CD8-positive, alpha-beta memory T cell (primary cell): ENCODE data around the gene POU3F2. TPM values are rescaled to one million over a fixed set of nuclear protein-coding genes. Genes with fewer than 3 reads are reported as not detected.

ENCODE experiments used
- CTCF ChIA-PET: fragments of 350-600 bp; sonication (Branson Sonifier 250); formaldehyde crosslinking; loops from one replicate; lab custom pipeline; 2021; ENCODE audit warnings: antibody characterized with exemption; lab: Charles Lee
- POLR2A ChIA-PET: fragments of 350-600 bp; sonication (Branson Sonifier 250); formaldehyde crosslinking; loops from one replicate; lab custom pipeline; 2021; ENCODE audit warnings: antibody characterized with exemption; lab: Charles Lee
- DNase-seq, 5 donors: peaks; one replicate each; pipeline versions ENCODE4 v3.0.0 to v3.0.0-alpha.2; 2020 to 2022; ENCODE audit warnings: mixed read lengths in 1 of 5
- H3K27ac ChIP-seq: one replicate; pipeline ENCODE4 v1.7.0; 2013; ENCODE audit warnings: low read depth, mild to moderate bottlenecking, low read length, moderate library complexity
- H3K27me3 ChIP-seq: 2 replicates; pipeline ENCODE4 v1.7.0; 2013; ENCODE audit warnings: low read length, mild to moderate bottlenecking; ENCODE audit not compliant: insufficient read depth, poor library complexity, severe bottlenecking
- H3K36me3 ChIP-seq: 2 replicates; pipeline ENCODE4 v1.7.0; 2013; ENCODE audit warnings: mild to moderate bottlenecking, low read length, moderate library complexity; ENCODE audit not compliant: insufficient read depth
- H3K4me1 ChIP-seq: 2 replicates; pipeline ENCODE4 v1.7.0; 2013; ENCODE audit warnings: mild to moderate bottlenecking, low read length, moderate library complexity; ENCODE audit not compliant: insufficient read depth
- H3K4me3 ChIP-seq: 2 replicates; pipeline ENCODE4 v1.7.0; 2013; ENCODE audit warnings: mild to moderate bottlenecking, low read length
- H3K9me3 ChIP-seq: 2 replicates; pipeline ENCODE4 v1.7.0; 2013; ENCODE audit warnings: mild to moderate bottlenecking, low read length
- H3K27ac Mint-ChIP-seq, 8 donors: one replicate each; pipeline ENCODE4 v1.8.0; 2020 to 2021; ENCODE audit warnings: mixed read lengths in 8 of 8, mild to moderate bottlenecking in 6 of 8, inconsistent platforms in 3 of 8, moderate library complexity in 3 of 8
- H3K27me3 Mint-ChIP-seq, 2 donors: one replicate each; pipeline ENCODE4 v1.8.0; 2020 to 2021; ENCODE audit warnings: mixed read lengths in 2 of 2, mild to moderate bottlenecking in 1 of 2, moderate library complexity in 1 of 2
- H3K36me3 Mint-ChIP-seq, 3 donors: one replicate each; pipeline ENCODE4 v1.8.0; 2020 to 2021; ENCODE audit warnings: mixed read lengths in 3 of 3, inconsistent platforms in 1 of 3, mild to moderate bottlenecking in 1 of 3
- H3K4me1 Mint-ChIP-seq, 3 donors: one replicate each; pipeline ENCODE4 v1.8.0; 2020 to 2021; ENCODE audit warnings: mixed read lengths in 3 of 3, inconsistent platforms in 1 of 3, mild to moderate bottlenecking in 1 of 3
- H3K4me3 Mint-ChIP-seq, 7 donors: one replicate each; pipeline ENCODE4 v1.8.0; 2020 to 2021; ENCODE audit warnings: mixed read lengths in 7 of 7, mild to moderate bottlenecking in 6 of 7, moderate library complexity in 4 of 7, inconsistent platforms in 2 of 7
- H3K9me3 Mint-ChIP-seq, 5 donors: one replicate each; pipeline ENCODE4 v1.8.0; 2020 to 2022; ENCODE audit warnings: mixed read lengths in 5 of 5, mild to moderate bottlenecking in 3 of 5, moderate library complexity in 2 of 5, inconsistent platforms in 1 of 5
- polyA plus RNA-seq: library from polyadenylated mRNA; unstranded; fragments of 300-500 nt; fragmentation: Illumina TruSeq; gene quantifications from one replicate; pipeline ENCODE4 v1.2.3, GENCODE V29; 2021
- total RNA-seq, 2 experiments: library from RNA; stranded (reverse); gene quantifications; one replicate each; pipeline ENCODE4 v1.2.3, GENCODE V29; 2021

The POU3F2 gene
- not detected for total RNA-seq
- polyA plus RNA-seq: not detected

DNA sequence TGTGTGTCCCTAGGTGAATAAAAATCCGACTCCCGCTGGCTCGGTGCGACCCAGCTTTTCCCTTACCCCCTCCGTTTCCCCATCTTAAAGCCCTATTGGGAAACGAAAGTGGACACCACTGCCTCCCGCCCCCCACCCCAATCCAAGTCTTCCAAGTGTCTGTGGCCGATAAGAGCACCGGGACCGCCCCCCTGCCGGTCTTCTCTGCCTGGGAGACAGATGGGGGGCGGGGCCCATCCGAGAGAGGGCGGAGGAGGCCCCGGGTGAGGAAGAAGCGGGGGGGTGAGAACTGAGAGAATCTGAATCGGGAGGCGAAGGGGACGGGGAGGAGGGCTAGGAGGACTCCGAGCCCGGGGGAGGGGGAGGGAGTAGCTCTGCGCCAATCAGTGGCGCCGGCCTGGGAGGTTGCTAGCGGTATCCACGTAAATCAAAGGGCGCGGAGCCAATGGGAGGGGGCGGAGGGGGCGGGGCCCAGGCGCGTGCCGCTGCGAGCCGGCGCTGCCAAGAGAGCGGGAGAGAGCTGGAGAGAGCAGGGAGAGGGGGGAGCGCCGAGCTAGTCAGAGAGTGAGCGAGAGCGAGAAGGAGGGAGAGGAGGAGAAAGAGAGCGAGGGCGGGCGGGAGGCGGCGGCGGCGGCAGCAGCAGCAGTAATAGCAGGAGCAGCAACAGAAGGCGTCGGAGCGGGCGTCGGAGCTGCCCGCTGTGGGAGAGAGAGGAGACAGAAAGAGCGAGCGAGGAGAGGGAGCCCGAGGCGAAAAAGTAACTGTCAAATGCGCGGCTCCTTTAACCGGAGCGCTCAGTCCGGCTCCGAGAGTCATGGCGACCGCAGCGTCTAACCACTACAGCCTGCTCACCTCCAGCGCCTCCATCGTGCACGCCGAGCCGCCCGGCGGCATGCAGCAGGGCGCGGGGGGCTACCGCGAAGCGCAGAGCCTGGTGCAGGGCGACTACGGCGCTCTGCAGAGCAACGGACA, at the start of gene POU3F2:
TSS of gene POU3F2 (plus strand) at position 515 of the 972 bp plus-strand sequence. CDS start at position 815, 300 bp downstream.
- H3K4me1 Mint-ChIP-seq: peaks cover 40 to 53% (median 52%) of the 10 kb centered on the region in 3 donors
- peaks cover 0 to 12% (median 3%) of the 10 kb centered on the region in 5 donors for H3K9me3 Mint-ChIP-seq
- Histone ChIP-seq H3K4me3 (peak within 1 kb of the TSS; percentile 57), H3K9me3 (no peaks in the 10 kb centered on the region), H3K36me3 (no peaks in the 10 kb centered on the region), H3K27me3 (peaks cover 44% of the 10 kb centered on the region), H3K4me1 (peaks cover 30% of the 10 kb centered on the region), H3K27ac (no peak within 1 kb of the TSS)
- peaks cover 68 to 91% of the 10 kb centered on the region in 2 donors for H3K27me3 Mint-ChIP-seq
- peak within 1 kb of the TSS in 5 of 8 donors; percentile 13 to 81 (median 39) for H3K27ac Mint-ChIP-seq
- peaks cover 0 to 2% (median 0%) of the 10 kb centered on the region in 3 donors for H3K36me3 Mint-ChIP-seq
- DNase-seq: peak; percentile 41 to 68 (median 48)
- ChIA-PET CTCF (no interaction called here), POLR2A (interaction anchor here (0.6 kb wide), 1 partner anchor 133 kb away, joined by 4 read pairs; no protein-coding TSS in a partner anchor)
- peak within 1 kb of the TSS; percentile 83 to 94 (median 90) for H3K4me3 Mint-ChIP-seq

DNA sequence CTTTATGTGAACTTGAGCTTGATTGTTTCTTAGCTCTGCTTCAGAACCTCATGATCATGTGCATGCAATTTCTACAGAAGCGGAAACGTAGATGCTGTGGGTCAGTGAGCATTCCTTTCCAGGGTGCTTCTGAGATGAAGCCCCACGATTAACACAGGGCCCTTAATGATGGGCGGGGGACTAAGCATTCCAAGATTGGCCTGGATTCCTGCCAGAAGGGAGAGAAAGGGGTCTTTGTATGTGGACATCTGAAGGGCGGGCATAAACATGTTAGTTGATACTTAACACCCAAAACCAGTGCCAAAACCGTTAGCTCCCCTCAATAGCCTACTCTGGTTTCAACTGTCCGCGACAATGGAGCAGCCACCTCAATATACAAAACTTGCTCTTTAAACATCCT, 46.9 kb upstream of the POU3F2 start:
- no peaks in the 10 kb centered on the region for H3K36me3 Mint-ChIP-seq
- peaks cover 8 to 49% of the 10 kb centered on the region in 2 donors for H3K27me3 Mint-ChIP-seq
- H3K27ac Mint-ChIP-seq: no peak overlapping the region
- ChIA-PET CTCF (no interaction called here), POLR2A (no interaction called here)
- no peaks in the 10 kb centered on the region for H3K4me1 Mint-ChIP-seq
- Histone ChIP-seq H3K36me3 (no peaks in the 10 kb centered on the region), H3K4me1 (no peaks in the 10 kb centered on the region), H3K27me3 (no peaks in the 10 kb centered on the region), H3K4me3 (no peak overlapping the region), H3K27ac (no peak overlapping the region), H3K9me3 (no peaks in the 10 kb centered on the region)
- H3K9me3 Mint-ChIP-seq: no peaks in the 10 kb centered on the region
- no peak overlapping the region for H3K4me3 Mint-ChIP-seq
- DNase-seq: no peak

DNA sequence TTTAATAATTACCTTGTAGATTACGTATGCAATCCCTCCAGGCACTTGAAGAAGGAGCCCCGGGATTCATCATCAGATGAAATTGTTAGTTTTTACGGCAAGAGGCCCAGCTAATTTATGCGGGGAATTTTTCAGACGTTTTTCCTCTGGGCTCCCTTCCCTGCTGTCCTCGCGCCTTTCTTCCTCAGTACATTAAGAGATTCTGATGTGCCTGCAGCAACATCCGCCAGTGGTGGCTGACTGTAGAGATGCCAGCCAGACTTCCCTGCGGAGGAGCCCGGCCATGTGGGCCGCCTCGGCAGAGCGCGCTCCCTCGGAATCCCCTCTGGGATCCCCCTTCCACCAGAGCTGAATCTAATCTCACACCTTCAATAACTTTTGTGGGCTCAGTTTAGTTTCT, 46.4 kb upstream of the POU3F2 start:
- no peak for DNase-seq
- no peaks in the 10 kb centered on the region for H3K4me1 Mint-ChIP-seq
- Histone ChIP-seq H3K4me1 (no peaks in the 10 kb centered on the region), H3K27ac (no peak overlapping the region), H3K9me3 (no peaks in the 10 kb centered on the region), H3K36me3 (no peaks in the 10 kb centered on the region), H3K27me3 (no peaks in the 10 kb centered on the region), H3K4me3 (no peak overlapping the region)
- no peak overlapping the region for H3K27ac Mint-ChIP-seq
- ChIA-PET POLR2A (no interaction called here), CTCF (no interaction called here)
- peaks cover 8 to 52% of the 10 kb centered on the region in 2 donors for H3K27me3 Mint-ChIP-seq
- H3K9me3 Mint-ChIP-seq: no peaks in the 10 kb centered on the region
- H3K4me3 Mint-ChIP-seq: no peak overlapping the region
- H3K36me3 Mint-ChIP-seq: no peaks in the 10 kb centered on the region

DNA sequence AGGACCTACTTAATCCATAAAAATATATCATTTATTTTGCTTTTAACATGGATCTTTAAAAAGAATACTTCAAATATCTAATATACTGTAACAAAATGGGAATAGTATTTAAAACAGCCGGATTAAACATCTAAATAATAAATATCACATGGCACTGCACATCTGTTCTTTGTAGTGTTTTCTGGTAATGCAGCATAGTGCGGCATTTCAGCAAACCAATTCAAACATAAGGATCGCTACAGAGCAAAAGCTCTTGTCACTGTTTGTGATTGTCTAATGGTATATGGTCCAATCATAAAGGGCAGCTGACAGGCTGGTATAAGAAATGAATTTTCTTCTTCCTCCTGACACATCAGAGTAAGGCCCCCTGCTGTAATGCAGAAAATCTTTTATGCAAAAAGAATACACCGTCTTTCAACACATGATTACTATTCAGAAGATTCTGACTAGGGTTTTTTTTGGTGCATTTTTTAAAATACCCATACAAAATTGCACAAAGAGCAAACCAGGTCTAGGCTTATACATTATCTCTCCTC, 40.0 kb upstream of the POU3F2 start:
- H3K27ac ChIP-seq: no peak overlapping the region
- ChIA-PET POLR2A (no interaction called here), CTCF (no interaction called here)
- no peaks in the 10 kb centered on the region for H3K36me3 ChIP-seq
- H3K36me3 Mint-ChIP-seq: no peaks in the 10 kb centered on the region
- no peak overlapping the region for H3K4me3 Mint-ChIP-seq
- H3K27me3 Mint-ChIP-seq: peaks cover 6 to 42% of the 10 kb centered on the region in 2 donors
- H3K9me3 ChIP-seq: no peaks in the 10 kb centered on the region
- no peaks in the 10 kb centered on the region for H3K4me1 ChIP-seq
- H3K4me1 Mint-ChIP-seq: no peaks in the 10 kb centered on the region
- no peaks in the 10 kb centered on the region for H3K27me3 ChIP-seq
- H3K9me3 Mint-ChIP-seq: peaks cover 0 to 1% (median 0%) of the 10 kb centered on the region in 5 donors
- no peak for DNase-seq
- no peak overlapping the region for H3K4me3 ChIP-seq
- H3K27ac Mint-ChIP-seq: no peak overlapping the region

DNA sequence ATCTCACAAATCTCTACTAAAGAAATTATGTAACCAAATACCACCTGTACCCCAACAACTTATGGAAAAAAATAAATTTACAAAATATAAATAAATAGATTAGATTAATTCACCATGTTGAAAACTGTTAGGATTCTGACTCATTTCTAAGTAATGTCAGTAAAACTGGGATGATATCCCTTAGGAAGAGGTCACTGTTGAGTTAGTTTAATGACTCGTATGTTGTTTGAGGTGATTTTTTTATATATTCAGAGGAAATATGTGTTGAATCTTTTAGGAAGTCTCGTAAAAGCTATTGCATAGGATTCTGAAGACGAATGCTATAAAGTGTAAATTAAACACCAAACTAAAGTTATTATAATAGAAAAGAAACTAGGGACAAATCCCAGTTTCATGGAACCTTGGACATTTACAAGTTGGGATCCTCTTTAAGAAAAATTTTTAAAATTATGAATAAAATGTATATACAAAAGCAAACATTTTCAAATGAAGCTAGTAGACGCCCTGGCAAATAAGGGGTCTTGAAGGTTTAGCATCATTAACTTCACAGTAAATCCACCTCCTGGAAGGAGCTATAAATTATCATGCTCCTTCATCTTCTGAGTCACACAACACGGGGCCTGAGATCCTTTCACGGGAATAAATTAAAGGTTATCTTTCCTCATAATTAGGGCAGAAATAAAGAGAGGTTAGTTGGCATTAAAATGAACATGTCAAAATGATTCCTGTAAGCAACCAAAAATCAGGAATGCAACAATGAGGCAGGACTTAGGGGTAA, 37.0 kb upstream of the POU3F2 start:
- Mint-ChIP-seq H3K27me3 (peaks cover 6 to 24% of the 10 kb centered on the region in 2 donors), H3K36me3 (no peaks in the 10 kb centered on the region), H3K4me1 (no peaks in the 10 kb centered on the region), H3K27ac (no peak overlapping the region), H3K4me3 (no peak overlapping the region), H3K9me3 (peaks cover 0 to 1% (median 0%) of the 10 kb centered on the region in 5 donors)
- no peaks in the 10 kb centered on the region for H3K9me3 ChIP-seq
- H3K27me3 ChIP-seq: no peaks in the 10 kb centered on the region
- H3K36me3 ChIP-seq: no peaks in the 10 kb centered on the region
- H3K4me1 ChIP-seq: no peaks in the 10 kb centered on the region
- no peak overlapping the region for H3K27ac ChIP-seq
- POLR2A ChIA-PET: no interaction called here
- DNase-seq: no peak
- CTCF ChIA-PET: no interaction called here
- H3K4me3 ChIP-seq: no peak overlapping the region

DNA sequence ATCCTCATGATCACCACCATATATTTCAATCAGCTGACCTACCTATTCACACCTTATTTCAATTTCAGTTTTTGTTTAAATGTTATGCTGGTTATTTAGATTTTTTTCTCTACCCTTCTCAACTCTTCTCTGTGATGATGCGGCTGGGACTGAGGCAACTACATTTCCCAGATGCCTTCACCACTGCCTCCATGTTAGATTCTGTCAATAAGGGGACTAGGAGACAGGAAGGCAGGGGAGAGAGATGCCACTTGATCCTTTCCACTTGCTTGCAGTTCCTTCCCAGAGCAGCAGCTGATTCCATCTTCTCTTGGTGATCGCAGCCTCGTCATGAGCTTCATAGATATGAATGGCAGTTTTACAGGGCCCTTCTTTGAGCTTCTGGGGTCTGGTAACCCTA, 33.5 kb upstream of the POU3F2 start:
- ChIA-PET POLR2A (no interaction called here), CTCF (no interaction called here)
- Mint-ChIP-seq H3K27me3 (peaks cover 2 to 20% of the 10 kb centered on the region in 2 donors), H3K4me3 (no peak overlapping the region), H3K36me3 (no peaks in the 10 kb centered on the region), H3K4me1 (no peaks in the 10 kb centered on the region), H3K27ac (no peak overlapping the region), H3K9me3 (peaks cover 0 to 2% (median 0%) of the 10 kb centered on the region in 5 donors)
- H3K36me3 ChIP-seq: no peaks in the 10 kb centered on the region
- H3K4me3 ChIP-seq: no peak overlapping the region
- H3K27ac ChIP-seq: no peak overlapping the region
- DNase-seq: no peak
- no peaks in the 10 kb centered on the region for H3K9me3 ChIP-seq
- H3K4me1 ChIP-seq: no peaks in the 10 kb centered on the region
- no peaks in the 10 kb centered on the region for H3K27me3 ChIP-seq

DNA sequence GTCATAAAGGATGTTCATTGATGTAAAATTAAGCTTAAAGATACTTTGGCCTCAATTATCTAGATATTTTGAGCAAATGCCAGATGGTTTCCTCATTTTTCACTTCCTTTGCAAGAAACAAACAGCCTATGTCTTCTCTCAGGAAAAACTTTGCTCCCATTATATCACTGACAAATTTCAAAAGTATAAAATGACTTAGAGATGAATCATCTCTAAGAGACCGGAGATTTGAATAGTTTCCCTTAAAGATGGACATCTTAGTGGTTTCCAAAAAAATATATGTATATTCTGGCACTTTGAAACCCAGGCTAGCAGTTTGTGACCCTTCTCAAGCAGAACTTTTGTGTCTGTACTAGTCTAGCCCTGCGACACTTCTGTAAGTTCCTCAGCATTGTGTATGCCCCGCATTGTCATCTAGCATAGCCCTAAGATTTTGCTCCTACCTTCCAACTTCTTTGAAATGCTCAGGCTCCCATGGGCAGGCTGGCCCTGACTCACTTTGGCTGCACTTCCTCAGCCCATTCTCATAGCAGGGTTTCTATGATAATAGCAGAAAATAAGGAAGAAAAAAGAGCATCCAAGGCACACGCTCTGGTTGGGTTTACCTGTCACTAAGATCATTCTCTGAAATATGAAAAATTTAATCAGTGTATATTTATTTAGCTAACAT, 25.7 kb upstream of the POU3F2 start:
- Mint-ChIP-seq H3K27me3 (peaks cover 8 to 19% of the 10 kb centered on the region in 2 donors), H3K27ac (no peak overlapping the region), H3K36me3 (no peaks in the 10 kb centered on the region), H3K4me3 (no peak overlapping the region), H3K4me1 (no peaks in the 10 kb centered on the region), H3K9me3 (peaks cover 0 to 3% (median 0%) of the 10 kb centered on the region in 5 donors)
- H3K27ac ChIP-seq: no peak overlapping the region
- no peaks in the 10 kb centered on the region for H3K36me3 ChIP-seq
- POLR2A ChIA-PET: no interaction called here
- H3K4me3 ChIP-seq: no peak overlapping the region
- no peaks in the 10 kb centered on the region for H3K4me1 ChIP-seq
- no peak for DNase-seq
- H3K9me3 ChIP-seq: no peaks in the 10 kb centered on the region
- CTCF ChIA-PET: no interaction called here
- no peaks in the 10 kb centered on the region for H3K27me3 ChIP-seq
